H9 (cell line): ENCODE data around the gene RET. TPM values are rescaled to one million over a fixed set of nuclear protein-coding genes. Genes with fewer than 3 reads are reported as not detected.

Source experiments
- DNase-seq: peaks from one replicate; pipeline ENCODE4 v3.0.0-alpha.2; 2017
- H2AFZ ChIP-seq: one replicate; pipeline ENCODE4 v1.6.1; 2013; ENCODE audit warnings: mild to moderate bottlenecking, low read length, control low read depth, moderate library complexity
- H2AK5ac ChIP-seq: 2 replicates; pipeline ENCODE4 v1.6.1; 2013; ENCODE audit warnings: low read length, control low read depth, mixed read lengths; ENCODE audit not compliant: insufficient read length
- H2BK120ac ChIP-seq: one replicate; pipeline ENCODE4 v1.6.1; 2013; ENCODE audit warnings: low read depth, mild to moderate bottlenecking, low read length, control low read depth, inconsistent platforms; ENCODE audit not compliant: poor library complexity, severe bottlenecking
- H2BK12ac ChIP-seq: 2 replicates; pipeline ENCODE4 v1.6.1; 2013; ENCODE audit warnings: low read length, control low read depth, mixed read lengths, low read depth; ENCODE audit not compliant: insufficient read length
- H2BK15ac ChIP-seq: 2 replicates; pipeline ENCODE4 v1.6.1; 2013; ENCODE audit warnings: low read depth, low read length, control low read depth
- H2BK20ac ChIP-seq: one replicate; pipeline ENCODE4 v1.6.1; 2013; ENCODE audit warnings: low read depth, mild to moderate bottlenecking, low read length, control low read depth, inconsistent platforms; ENCODE audit not compliant: poor library complexity, severe bottlenecking
- H2BK5ac ChIP-seq: 2 replicates; pipeline ENCODE4 v1.6.1; 2013; ENCODE audit warnings: low read length, control low read depth, mixed read lengths; ENCODE audit not compliant: insufficient read length
- H3K14ac ChIP-seq: 2 replicates; pipeline ENCODE4 v1.6.1; 2013; ENCODE audit warnings: low read length, control low read depth; ENCODE audit not compliant: insufficient read depth
- H3K18ac ChIP-seq: 2 replicates; pipeline ENCODE4 v1.6.1; 2013; ENCODE audit warnings: low read depth, mild to moderate bottlenecking, mixed read lengths, low read length, control low read depth; ENCODE audit not compliant: insufficient read length
- H3K23ac ChIP-seq: 2 replicates; pipeline ENCODE4 v1.6.1; 2013; ENCODE audit warnings: low read length, control low read depth, mixed read lengths, low read depth; ENCODE audit not compliant: insufficient read length
- H3K23me2 ChIP-seq: 2 replicates; pipeline ENCODE4 v1.6.1; 2013; ENCODE audit warnings: low read depth, mild to moderate bottlenecking, mixed read lengths, low read length, control low read depth; ENCODE audit not compliant: insufficient read length, poor library complexity, severe bottlenecking
- H3K27ac ChIP-seq: 2 replicates; pipeline ENCODE4 v1.5.1; 2013; ENCODE audit warnings: low read length, control low read depth, mixed read lengths, low read depth; ENCODE audit not compliant: insufficient read length
- H3K27me3 ChIP-seq: 2 replicates; pipeline ENCODE4 v1.6.1; 2013; ENCODE audit warnings: low read length, control low read depth, inconsistent platforms; ENCODE audit not compliant: insufficient read depth
- H3K4ac ChIP-seq: 2 replicates; pipeline ENCODE4 v1.6.1; 2013; ENCODE audit warnings: low read depth, mild to moderate bottlenecking, control low read depth, inconsistent platforms, low read length, moderate library complexity
- H3K4me1 ChIP-seq: 2 replicates; pipeline ENCODE4 v1.6.1; 2013; ENCODE audit warnings: low read length, control low read depth, inconsistent platforms; ENCODE audit not compliant: insufficient read depth
- H3K4me2 ChIP-seq: 2 replicates; pipeline ENCODE4 v1.6.1; 2013; ENCODE audit warnings: low read length, control low read depth, mixed read lengths; ENCODE audit not compliant: insufficient read length, insufficient read depth
- H3K56ac ChIP-seq: 2 replicates; pipeline ENCODE4 v1.6.1; 2013; ENCODE audit warnings: low read depth, mild to moderate bottlenecking, mixed read lengths, low read length, control low read depth; ENCODE audit not compliant: insufficient read length
- H3K79me1 ChIP-seq: 2 replicates; pipeline ENCODE4 v1.6.1; 2013; ENCODE audit warnings: low read depth, mild to moderate bottlenecking, moderate library complexity, low read length, control low read depth, inconsistent platforms; ENCODE audit not compliant: insufficient read depth, poor library complexity, severe bottlenecking
- H3K79me2 ChIP-seq: 2 replicates; pipeline ENCODE4 v1.6.1; 2013; ENCODE audit warnings: low read length, control low read depth, inconsistent platforms; ENCODE audit not compliant: insufficient read depth
- H3K9ac ChIP-seq: 2 replicates; pipeline ENCODE4 v1.6.1; 2013; ENCODE audit warnings: low read length, control low read depth, mixed read lengths; ENCODE audit not compliant: insufficient read length; ENCODE audit errors: extremely low read depth
- H3K9me3 ChIP-seq: one replicate; pipeline ENCODE4 v1.6.1; 2013; ENCODE audit warnings: low read depth, low read length, inconsistent platforms; ENCODE audit not compliant: control insufficient read depth
- H3T11ph ChIP-seq: one replicate; pipeline ENCODE4 v1.6.1; 2013; ENCODE audit warnings: mild to moderate bottlenecking, low read length, control low read depth, inconsistent platforms
- H4K20me1 ChIP-seq: one replicate; pipeline ENCODE4 v1.6.1; 2013; ENCODE audit not compliant: control insufficient read depth, insufficient read length, insufficient read depth
- H4K5ac ChIP-seq: 2 replicates; pipeline ENCODE4 v1.6.1; 2013; ENCODE audit warnings: low read depth, mild to moderate bottlenecking, mixed read lengths, low read length, control low read depth; ENCODE audit not compliant: insufficient read length
- H4K8ac ChIP-seq: replicated peaks from 2 replicates; pipeline ENCODE4 v1.6.1; 2013; ENCODE audit warnings: low read length, control low read depth, mixed read lengths, low read depth; ENCODE audit not compliant: insufficient read length
- H4K91ac ChIP-seq: 2 replicates; pipeline ENCODE4 v1.6.1; 2013; ENCODE audit warnings: low read depth, mild to moderate bottlenecking, moderate library complexity, mixed read lengths, low read length, control low read depth; ENCODE audit not compliant: insufficient read length
- H3K27ac Mint-ChIP-seq, 3 experiments: 2 replicates in 2 of 3; 3 replicates in 1 of 3; pipeline ENCODE4 v1.8.0; 2020 to 2021; ENCODE audit warnings: mixed read lengths in 3 of 3, mild to moderate bottlenecking in 1 of 3, moderate library complexity in 1 of 3
- H3K27me3 Mint-ChIP-seq: 2 replicates; pipeline ENCODE4 v1.8.0; 2021; ENCODE audit warnings: low read depth, mild to moderate bottlenecking, moderate library complexity, mixed read lengths
- H3K36me3 Mint-ChIP-seq, 3 experiments: 2 replicates in 2 of 3; 3 replicates in 1 of 3; pipeline ENCODE4 v1.8.0; 2020 to 2021; ENCODE audit warnings: low read depth in 3 of 3, mixed read lengths in 3 of 3; ENCODE audit not compliant: insufficient read depth in 1 of 3
- H3K4me1 Mint-ChIP-seq, 2 experiments: 2 replicates each; pipeline ENCODE4 v1.8.0; 2020; ENCODE audit warnings: mixed read lengths in 2 of 2
- H3K4me3 Mint-ChIP-seq, 2 experiments: 2 replicates in 1 of 2; 3 replicates in 1 of 2; pipeline ENCODE4 v1.8.0; 2020 to 2021; ENCODE audit warnings: mild to moderate bottlenecking in 2 of 2, mixed read lengths in 2 of 2, moderate library complexity in 1 of 2
- H3K9me3 Mint-ChIP-seq, 2 experiments: 2 replicates in 1 of 2; 3 replicates in 1 of 2; pipeline ENCODE4 v1.8.0; 2020; ENCODE audit warnings: mild to moderate bottlenecking in 2 of 2, mixed read lengths in 2 of 2, moderate library complexity in 1 of 2
- WGBS: extraction: QIAGEN DNeasy Blood & Tissue Kit; methylation state at CpG from one replicate; pipeline ENCODE4 v1.1.7; 2013; ENCODE audit warnings: missing lambda C conversion rate, low lambda C conversion rate, mixed read lengths; ENCODE audit not compliant: insufficient read length; ENCODE audit errors: extremely low coverage; 5-methylcytosine and 5-hydroxymethylcytosine counted together
- total RNA-seq: library from RNA; stranded (reverse); gene quantifications from 2 replicates; pipeline ENCODE4 v1.2.1, GENCODE V29; 2021
- TF ChIP-seq, protein P1 (sequence below): fragments of 200-600 bp; sonication (generic); conservative IDR thresholded peaks from 3 replicates; pipeline ENCODE4 v1.8.0; 2021; ENCODE audit warnings: antibody characterized with exemption, mild to moderate bottlenecking

Gene RET
- total RNA-seq, 1 experiment from 2014 or later = 12.2 TPM

DNA sequence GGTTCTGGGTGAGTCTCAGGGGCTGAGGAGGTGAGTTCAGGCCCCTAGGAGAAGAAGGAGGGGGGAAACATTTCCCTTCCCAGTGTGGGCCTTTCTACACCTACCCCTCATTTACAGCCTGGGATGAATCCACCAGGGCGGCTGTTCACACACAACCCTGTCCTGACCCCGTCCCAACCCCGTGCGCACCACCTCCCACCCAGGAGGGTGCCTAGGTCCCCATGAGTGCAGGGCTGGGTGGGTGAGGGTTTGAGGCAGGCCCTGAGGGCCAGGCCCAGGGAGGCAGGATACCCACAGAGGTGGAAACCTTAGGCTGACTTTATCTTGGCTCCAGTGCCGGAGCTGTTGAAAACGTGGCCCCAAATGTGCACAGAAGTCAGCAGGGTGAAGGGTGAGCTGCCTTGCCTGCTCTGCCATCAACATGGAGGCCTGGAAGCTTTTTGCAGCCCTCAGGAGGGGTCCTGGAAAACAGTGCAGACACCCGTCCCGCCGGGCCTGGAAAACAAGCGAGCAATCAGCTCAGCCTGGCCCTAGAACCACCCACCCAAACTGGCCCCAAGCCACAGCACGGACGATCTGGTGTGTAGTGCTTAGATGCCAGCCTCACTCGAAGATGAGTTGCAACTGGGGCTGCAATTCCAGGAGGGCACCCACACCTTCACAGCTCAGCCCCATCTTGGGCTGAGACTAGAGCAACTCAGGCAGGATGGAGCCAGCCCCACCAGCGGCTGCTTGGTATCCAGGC is 9.3 kb upstream of the RET start:
- H3K27ac Mint-ChIP-seq = no peak overlapping the region
- Histone ChIP-seq H3K79me2 (no peaks in the 10 kb centered on the region), H3K27ac (no peak overlapping the region), H4K91ac (no peak overlapping the region), H4K5ac (no peak overlapping the region), H3K18ac (no peak overlapping the region), H3K9me3 (no peaks in the 10 kb centered on the region), H3K27me3 (no peaks in the 10 kb centered on the region), H2BK15ac (no peak overlapping the region), H3K14ac (no peak overlapping the region), H2BK20ac (no peak overlapping the region), H3K23me2 (no peaks in the 10 kb centered on the region), H4K8ac (no peak overlapping the region), H3T11ph (no peak overlapping the region), H3K79me1 (no peaks in the 10 kb centered on the region), H4K20me1 (no peaks in the 10 kb centered on the region), H3K4ac (no peak overlapping the region), H3K9ac (no peak overlapping the region), H2BK5ac (no peak overlapping the region), H3K4me2 (no peak overlapping the region), H2BK12ac (no peak overlapping the region), H2AK5ac (no peak overlapping the region), H2AFZ (no peak overlapping the region), H3K23ac (no peak overlapping the region), H2BK120ac (no peak overlapping the region), H3K4me1 (no peaks in the 10 kb centered on the region), H3K56ac (no peak overlapping the region)
- TF ChIP-seq, protein P1, sequence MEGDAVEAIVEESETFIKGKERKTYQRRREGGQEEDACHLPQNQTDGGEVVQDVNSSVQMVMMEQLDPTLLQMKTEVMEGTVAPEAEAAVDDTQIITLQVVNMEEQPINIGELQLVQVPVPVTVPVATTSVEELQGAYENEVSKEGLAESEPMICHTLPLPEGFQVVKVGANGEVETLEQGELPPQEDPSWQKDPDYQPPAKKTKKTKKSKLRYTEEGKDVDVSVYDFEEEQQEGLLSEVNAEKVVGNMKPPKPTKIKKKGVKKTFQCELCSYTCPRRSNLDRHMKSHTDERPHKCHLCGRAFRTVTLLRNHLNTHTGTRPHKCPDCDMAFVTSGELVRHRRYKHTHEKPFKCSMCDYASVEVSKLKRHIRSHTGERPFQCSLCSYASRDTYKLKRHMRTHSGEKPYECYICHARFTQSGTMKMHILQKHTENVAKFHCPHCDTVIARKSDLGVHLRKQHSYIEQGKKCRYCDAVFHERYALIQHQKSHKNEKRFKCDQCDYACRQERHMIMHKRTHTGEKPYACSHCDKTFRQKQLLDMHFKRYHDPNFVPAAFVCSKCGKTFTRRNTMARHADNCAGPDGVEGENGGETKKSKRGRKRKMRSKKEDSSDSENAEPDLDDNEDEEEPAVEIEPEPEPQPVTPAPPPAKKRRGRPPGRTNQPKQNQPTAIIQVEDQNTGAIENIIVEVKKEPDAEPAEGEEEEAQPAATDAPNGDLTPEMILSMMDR = no peak
- no peaks in the 10 kb centered on the region; a peak in 1 of 5 replicates for H3K9me3 Mint-ChIP-seq
- no CpG with 5 or more reads among the region's 14 CpGs for WGBS
- peaks cover 23% of the 10 kb centered on the region for H3K27me3 Mint-ChIP-seq
- H3K4me1 Mint-ChIP-seq = peaks cover 16 to 17% of the 10 kb centered on the region in 2 experiments
- no peak overlapping the region for H3K4me3 Mint-ChIP-seq
- DNase-seq = no peak
- H3K36me3 Mint-ChIP-seq = no peaks in the 10 kb centered on the region
